Head of caudate nucleus (tissue), 42 donors: ENCODE results near the gene CNN2.

ENCODE experiments used
- DNase-seq, 42 donors: peaks; one replicate each; pipeline versions ENCODE4 v3.0.0 to v3.0.0-alpha.2; 2020 to 2021; ENCODE audit warnings: mixed read lengths in 7 of 42
- intact Hi-C: fragments of 100-400 bp; cut with DNase I; formaldehyde crosslinking; loops from one replicate; pipeline ENCODE4 v1.15.0; 2022

The CNN2 gene

GRCh38 chr19:993831-994393 lies 32.5 kb upstream of the CNN2 start:
- intact Hi-C loops = no loop called here

GRCh38 chr19:994516-994915 lies 31.9 kb upstream of the CNN2 start:
- intact Hi-C loops = no loop called here

More at GRCh38 chr19:993831-994393, 32.5 kb upstream of the CNN2 start:
- no peak for DNase-seq

DNA sequence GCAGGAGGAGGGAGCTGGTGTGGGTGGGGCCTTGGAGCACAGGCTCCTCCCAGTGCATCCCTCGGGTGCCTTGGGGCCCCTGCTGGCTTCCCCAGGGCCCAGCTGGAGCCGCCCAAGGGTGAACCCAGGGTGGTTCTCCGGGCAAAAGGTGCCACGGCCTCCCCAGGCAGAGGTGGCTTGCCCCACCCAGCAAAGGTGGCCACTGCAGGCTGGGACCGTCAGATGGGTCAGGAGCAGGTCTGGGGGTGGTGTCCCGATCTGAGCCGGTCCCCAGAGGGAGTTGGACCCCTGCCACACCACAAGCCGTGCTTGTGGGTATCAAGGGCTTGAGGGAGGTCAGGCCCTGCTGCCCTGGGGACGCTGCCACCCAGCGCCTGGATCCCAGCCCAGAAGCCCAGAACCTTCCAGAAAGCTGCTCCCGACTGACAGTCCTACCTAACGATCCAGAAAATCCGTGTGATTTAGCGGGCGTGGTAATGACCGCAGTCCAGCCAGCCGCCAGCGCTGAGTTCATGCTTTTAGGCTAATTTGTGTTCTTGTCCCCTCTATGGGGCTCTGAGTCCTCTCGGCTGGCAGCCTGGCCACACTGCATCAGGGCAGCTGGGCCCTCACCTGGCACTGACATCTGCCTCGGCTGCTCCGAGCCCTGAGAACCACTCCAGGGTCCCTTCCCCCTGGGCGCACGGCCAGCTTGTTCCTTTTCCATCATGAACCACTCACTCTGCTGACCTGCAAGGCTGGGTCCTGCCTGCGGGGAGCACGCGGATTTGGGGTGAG lies 31.2 kb upstream of the CNN2 start:
- DNase-seq = peak in 3 of 42 donors; percentile 14 to 51 (median 19)
- intact Hi-C loops = no loop called here

More at GRCh38 chr19:994516-994915, 31.9 kb upstream of the CNN2 start:
- no peak for DNase-seq

GRCh38 chr19:996051-996838 lies 30.2 kb upstream of the CNN2 start:
- DNase-seq = no peak
- intact Hi-C loops = no loop called here

GRCh38 chr19:998064-998463 lies 28.3 kb upstream of the CNN2 start:
- intact Hi-C loops = no loop called here
- no peak for DNase-seq

DNA sequence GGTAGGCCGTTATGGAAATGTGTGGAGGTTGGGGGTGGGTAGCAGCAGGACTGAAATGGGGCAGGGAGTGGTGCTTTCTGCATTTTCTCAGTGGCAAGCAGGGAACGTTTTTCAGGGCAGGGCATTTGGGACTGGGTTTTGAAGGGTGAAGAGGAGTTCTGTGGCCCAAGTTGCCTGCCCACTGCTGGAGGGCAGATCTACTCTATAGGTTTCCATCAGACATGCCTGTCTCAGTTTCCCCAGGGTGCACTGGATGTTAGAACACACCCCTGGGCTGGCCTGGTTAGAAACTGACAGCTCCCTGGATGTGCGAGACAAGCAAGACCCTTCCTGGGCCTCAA lies 27.1 kb upstream of the CNN2 start:
- intact Hi-C loops = no loop called here
- no peak for DNase-seq

DNA sequence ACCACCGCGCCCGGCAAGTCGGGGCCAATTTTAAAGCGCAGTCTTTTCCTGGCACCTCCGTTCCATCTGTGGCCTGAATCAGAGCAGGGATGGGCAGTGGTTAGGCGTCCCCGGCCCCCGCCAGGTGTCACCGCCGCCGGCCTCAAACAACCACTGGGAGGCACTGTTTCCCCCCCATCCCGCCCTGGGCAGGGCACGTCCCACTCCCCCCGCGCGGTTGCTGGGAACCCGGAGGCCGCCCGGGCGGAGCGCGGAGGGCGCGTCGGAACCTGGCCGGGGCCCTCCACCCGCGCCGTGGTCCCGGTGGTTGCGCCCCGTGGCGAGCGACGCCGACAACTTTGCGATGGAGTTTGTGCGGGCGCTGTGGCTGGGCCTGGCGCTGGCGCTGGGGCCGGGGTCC lies 26.3 kb upstream of the CNN2 start, which contains the start of gene GRIN3B:
Gene GRIN3B (plus strand): TSS at position 325 of the 400 bp plus-strand sequence. CDS start 19 bp downstream, at position 344.
- DNase-seq = peak in 8 of 42 donors; percentile 17 to 59 (median 29)
- intact Hi-C loops = no loop called here

DNA sequence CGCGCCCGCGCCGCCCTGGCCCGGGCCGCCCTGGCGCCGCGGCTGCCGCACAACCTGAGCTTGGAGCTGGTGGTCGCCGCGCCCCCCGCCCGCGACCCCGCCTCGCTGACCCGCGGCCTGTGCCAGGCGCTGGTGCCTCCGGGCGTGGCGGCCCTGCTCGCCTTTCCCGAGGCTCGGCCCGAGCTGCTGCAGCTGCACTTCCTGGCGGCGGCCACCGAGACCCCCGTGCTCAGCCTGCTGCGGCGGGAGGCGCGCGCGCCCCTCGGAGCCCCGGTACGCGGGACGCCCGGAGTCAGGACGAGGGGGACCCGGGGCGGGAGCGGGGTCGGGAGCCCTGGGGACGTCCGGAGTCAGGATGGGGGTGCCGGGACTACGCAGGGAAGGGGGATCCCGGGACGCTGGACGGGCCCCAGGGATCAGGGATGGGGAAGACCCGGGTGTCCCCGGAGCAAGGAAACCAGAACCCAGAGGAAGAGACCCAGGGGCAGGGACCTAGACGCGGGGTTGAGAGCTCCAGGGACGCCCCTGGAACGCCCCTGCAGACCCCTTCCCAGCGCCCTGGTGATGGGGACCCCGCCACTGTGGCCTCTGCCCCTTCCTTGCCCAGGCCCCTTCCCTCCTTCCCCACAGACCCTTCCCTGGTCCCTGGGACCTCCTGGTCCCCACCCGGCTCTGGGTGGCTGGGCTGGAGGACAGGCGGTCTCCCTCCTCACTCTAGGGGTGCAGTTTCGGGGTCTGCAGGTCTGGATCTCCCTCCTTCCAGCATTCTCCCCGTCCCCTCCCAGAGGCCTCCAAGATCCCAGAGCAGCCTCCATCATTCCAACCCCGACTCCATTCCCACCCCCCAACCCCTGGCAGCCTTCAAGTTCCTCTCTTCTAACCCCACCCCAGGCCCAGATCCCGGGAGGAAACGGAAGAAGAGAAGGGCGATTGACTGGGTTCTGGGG lies 25.5 kb upstream of the CNN2 start:
- intact Hi-C loops = no loop called here
- no peak for DNase-seq

GRCh38 chr19:1001538-1002166 lies 24.8 kb upstream of the CNN2 start:
- DNase-seq = peak in 35 of 42 donors; percentile 25 to 82 (median 55)
- intact Hi-C loops = no loop called here

DNA sequence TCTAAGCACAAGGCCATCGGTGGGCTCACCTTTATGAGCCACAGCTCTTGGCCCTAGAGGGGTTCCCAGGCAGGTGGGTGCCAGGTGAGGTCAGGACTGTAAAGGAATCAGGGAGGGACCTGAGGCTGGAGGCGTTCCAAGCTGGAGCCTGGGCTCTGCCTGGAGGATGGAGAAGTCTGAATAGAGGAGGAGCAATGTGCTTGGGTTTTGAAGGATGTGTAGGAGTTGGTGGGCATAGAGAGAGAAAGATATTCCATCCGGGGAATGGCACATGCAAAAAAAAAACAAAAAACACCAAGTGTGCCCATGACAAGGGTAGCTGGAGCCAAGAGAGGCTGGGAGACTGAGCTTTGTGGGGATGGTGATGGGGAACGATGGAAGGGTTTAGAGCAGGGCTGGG lies 23.8 kb upstream of the CNN2 start:
- intact Hi-C loops = no loop called here
- no peak for DNase-seq

- intact Hi-C loops = no loop called here
- no peak for DNase-seq
Observed at GRCh38 chr19:1003283-1003682, 23.1 kb upstream of the CNN2 start.

DNA sequence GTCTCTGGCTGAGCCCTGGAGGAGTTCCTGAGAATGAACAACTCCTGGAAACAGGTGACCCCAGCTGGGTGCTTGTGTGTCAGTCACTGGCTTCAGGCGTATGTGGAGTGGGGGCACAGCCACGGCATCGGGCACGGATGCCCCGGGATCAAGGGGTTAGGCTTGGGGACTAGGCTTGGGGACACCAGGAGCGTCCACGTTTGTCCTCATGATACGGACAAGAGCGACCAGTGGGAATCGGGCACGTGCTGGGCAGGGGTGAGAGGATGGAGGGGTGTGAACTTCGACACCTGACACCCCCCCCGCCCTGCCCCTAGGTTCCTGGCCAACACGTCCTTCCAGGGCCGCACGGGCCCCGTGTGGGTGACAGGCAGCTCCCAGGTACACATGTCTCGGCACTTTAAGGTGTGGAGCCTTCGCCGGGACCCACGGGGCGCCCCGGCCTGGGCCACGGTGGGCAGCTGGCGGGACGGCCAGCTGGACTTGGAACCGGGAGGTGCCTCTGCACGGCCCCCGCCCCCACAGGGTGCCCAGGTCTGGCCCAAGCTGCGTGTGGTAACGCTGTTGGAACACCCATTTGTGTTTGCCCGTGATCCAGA lies 22.1 kb upstream of the CNN2 start:
- DNase-seq = no peak
- intact Hi-C loops = no loop called here

GRCh38 chr19:1004803-1005664 lies 21.4 kb upstream of the CNN2 start:
- intact Hi-C loops = no loop called here
- no peak for DNase-seq

DNA sequence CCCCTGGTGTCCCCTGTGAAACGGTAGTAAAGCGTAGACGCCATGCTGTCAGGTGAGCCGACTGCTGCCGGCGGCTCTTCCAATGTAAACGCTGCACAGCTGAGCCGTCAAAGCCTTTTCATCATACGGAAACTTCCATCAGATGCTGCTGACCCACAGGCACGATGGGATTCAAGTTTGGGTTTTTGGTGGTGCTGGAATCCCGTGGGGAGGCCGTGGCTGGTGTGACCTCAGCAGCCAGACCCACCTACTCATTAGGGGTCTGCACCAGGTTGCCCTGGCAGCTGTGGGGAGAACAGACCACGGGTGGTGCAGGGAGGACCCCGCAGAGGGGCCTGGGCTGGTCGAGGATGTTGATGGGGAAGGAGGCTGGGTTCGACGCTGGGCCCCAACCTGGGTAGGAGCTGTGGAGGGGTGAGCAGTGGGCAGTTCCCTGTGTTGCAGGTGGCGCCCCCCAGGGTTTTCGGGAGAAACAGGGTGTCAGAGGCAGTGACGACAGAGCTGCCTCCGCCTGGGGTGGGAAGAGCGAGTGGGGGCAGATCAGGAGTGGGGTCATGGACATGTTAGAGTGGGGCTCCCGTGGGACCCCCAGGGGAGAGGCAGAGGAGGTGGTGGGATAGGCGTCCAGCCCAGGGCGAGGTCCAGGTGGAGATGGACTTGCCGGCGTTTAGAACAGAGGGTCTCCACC lies 19.6 kb upstream of the CNN2 start:
- intact Hi-C loops = no loop called here
- DNase-seq = no peak

- intact Hi-C loops = no loop called here
- DNase-seq = no peak
Observed at GRCh38 chr19:1007399-1008251, 18.8 kb upstream of the CNN2 start.
